Smooth muscle cell (in vitro differentiated cells): ENCODE measurements around the gene HSH2D. TPM values are rescaled to one million over a fixed set of nuclear protein-coding genes. Genes with fewer than 3 reads are reported as not detected.
A peak's percentile ranks its signal among the peaks of the same experiment; 100 is the strongest.

Experiments used
- DNase-seq: peaks from one replicate; lab custom pipeline; 2025; ENCODE audit not compliant: unreplicated experiment; lab: John Stamatoyannopoulos, UW
- H2AFZ ChIP-seq: fragments of 200-600 bp; sonication (generic); 2 replicates; pipeline ENCODE4 v1.6.0; 2016; ENCODE audit warnings: antibody characterized with exemption, low read depth, mild to moderate bottlenecking
- H3F3A ChIP-seq: fragments of 200-600 bp; sonication (generic); 2 replicates; pipeline ENCODE4 v1.6.0; 2017; ENCODE audit warnings: antibody characterized with exemption, low read depth
- H3K27ac ChIP-seq: fragments of 200-600 bp; sonication (generic); 2 replicates; pipeline ENCODE4 v1.5.1; 2016; ENCODE audit warnings: low read depth, mild to moderate bottlenecking
- H3K27me3 ChIP-seq: fragments of 200-600 bp; sonication (generic); 2 replicates; pipeline ENCODE4 v1.6.1; 2016; ENCODE audit warnings: low read depth, mild to moderate bottlenecking
- H3K36me3 ChIP-seq: fragments of 200-600 bp; sonication (generic); 2 replicates; pipeline ENCODE4 v1.5.1; 2016; ENCODE audit warnings: low read depth
- H3K4me1 ChIP-seq: fragments of 200-600 bp; sonication (generic); 2 replicates; pipeline ENCODE4 v1.5.1; 2016; ENCODE audit warnings: low read depth
- H3K4me2 ChIP-seq: fragments of 200-600 bp; sonication (generic); 2 replicates; pipeline ENCODE4 v1.6.0; 2016; ENCODE audit warnings: mild to moderate bottlenecking
- H3K4me3 ChIP-seq: fragments of 200-600 bp; sonication (generic); 2 replicates; pipeline ENCODE4 v1.5.1; 2016; ENCODE audit warnings: mild to moderate bottlenecking
- H3K79me2 ChIP-seq: fragments of 200-600 bp; sonication (generic); 2 replicates; pipeline ENCODE4 v1.6.0; 2016; ENCODE audit warnings: low read depth, mild to moderate bottlenecking
- H3K9ac ChIP-seq: fragments of 200-600 bp; sonication (generic); 2 replicates; pipeline ENCODE4 v1.6.0; 2016; ENCODE audit warnings: low read depth
- H3K9me3 ChIP-seq: fragments of 200-600 bp; sonication (generic); replicated peaks from 2 replicates; pipeline ENCODE4 v1.5.1; 2016; ENCODE audit warnings: low read depth
- H4K20me1 ChIP-seq: fragments of 200-600 bp; sonication (generic); 2 replicates; pipeline ENCODE4 v1.6.0; 2016; ENCODE audit warnings: low read depth
- CTCF ChIP-seq: fragments of 200-600 bp; sonication (generic); IDR thresholded peaks from 2 replicates; pipeline ENCODE4 v1.5.1; 2017; ENCODE audit warnings: borderline replicate concordance, mild to moderate bottlenecking, antibody characterized with exemption; ENCODE audit not compliant: insufficient read depth, poor library complexity, severe bottlenecking
- WGBS: methylation state at CpG from one replicate; pipeline ENCODE4 v1.1.7; 2016; ENCODE audit warnings: low lambda C conversion rate; 5-methylcytosine and 5-hydroxymethylcytosine counted together
- polyA plus RNA-seq: library from polyadenylated mRNA; unstranded; fragments of >200 nt; fragmentation: Nextera tagmentation; extraction: Ambion mirVana; gene quantifications from 2 replicates; pipeline ENCODE4 v1.2.1, GENCODE V29; 2016
- total RNA-seq: library from RNA; depleted of rRNA; stranded (reverse); fragments of >200 nt; gene quantifications from 2 replicates; pipeline ENCODE4 v1.2.3, GENCODE V29; 2014

HSH2D gene
- total and polyA plus RNA-seq, 2 experiments from 2014 or later: 0.17 TPM; not detected in 1

DNA sequence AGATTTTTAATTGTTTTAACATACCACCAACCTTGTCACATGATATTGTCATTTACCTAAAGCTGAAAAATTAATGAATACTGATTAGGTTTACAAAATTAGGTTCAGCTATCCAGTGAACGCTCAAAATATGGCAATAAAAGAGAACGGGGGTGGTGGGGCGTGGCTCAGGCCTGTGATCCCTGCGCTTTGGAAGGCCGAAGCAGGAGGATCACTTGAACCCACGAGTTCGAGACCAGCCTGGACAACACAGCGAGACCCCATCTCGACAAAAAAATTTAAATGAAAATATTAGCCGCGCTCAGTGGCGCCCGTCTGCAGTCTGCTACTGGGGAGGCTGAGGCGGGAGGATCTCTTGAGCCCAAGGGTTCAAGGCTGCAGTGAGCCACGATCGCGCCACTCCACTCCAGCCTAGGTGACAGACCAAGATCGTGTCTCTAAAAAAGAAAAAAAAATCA, 41.2 kb downstream of the HSH2D start:
- Histone ChIP-seq H3K9me3 (no peaks in the 10 kb centered on the region), H3K4me2 (peak overlapping the region; percentile 92), H3K27ac (no peak overlapping the region), H3K36me3 (no peaks in the 10 kb centered on the region), H3K9ac (no peak overlapping the region), H3F3A (peaks cover 6% of the 10 kb centered on the region), H3K27me3 (no peaks in the 10 kb centered on the region), H4K20me1 (peaks cover 8% of the 10 kb centered on the region), H3K4me1 (peaks cover 8% of the 10 kb centered on the region), H3K4me3 (peak overlapping the region; percentile 92), H3K79me2 (peaks cover 26% of the 10 kb centered on the region), H2AFZ (peak overlapping the region; percentile 77)
- 64% methylated on average over 18 of the region's 18 CpGs for WGBS
- TF ChIP-seq CTCF: no peak
- DNase-seq: no peak

DNA sequence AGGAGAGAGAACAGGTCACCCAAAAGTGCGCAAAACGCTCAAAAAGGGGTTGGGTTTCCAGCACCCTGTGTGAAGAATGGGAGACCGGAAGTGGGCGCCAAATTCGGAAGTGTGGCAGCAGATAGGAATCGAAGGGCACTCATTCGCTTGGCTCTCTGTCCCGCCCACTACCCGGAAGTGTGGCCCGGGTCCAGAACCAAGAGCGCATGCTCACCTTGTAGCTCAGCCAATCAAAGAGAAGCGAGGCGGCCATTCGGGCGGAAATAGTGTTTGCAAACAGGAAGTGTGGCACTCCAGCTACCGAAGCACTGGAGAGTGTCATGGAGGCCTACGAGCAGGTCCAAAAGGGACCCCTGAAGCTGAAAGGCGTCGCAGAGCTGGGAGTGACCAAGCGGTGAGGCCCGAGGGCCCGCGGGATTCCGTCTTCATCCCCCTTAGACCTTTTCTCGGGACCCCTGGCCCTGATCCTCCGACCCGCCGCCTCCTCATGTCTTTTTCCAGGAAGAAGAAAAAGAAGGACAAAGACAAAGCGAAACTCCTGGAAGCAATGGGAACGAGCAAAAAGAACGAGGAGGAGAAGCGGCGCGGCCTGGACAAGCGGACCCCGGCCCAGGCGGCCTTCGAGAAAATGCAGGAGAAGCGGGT, 41.8 kb downstream of the HSH2D start, which contains the start of gene FAM32A:
FAM32A (plus strand) TSS at position 288 of the 645 bp plus-strand sequence; CDS start at position 321, 33 bp downstream.
- Histone ChIP-seq H3K9me3 (no peaks in the 10 kb centered on the region), H3K4me2 (peak within 1 kb of the TSS; percentile 92), H3F3A (peaks cover 6% of the 10 kb centered on the region), H3K36me3 (no peaks in the 10 kb centered on the region), H3K4me3 (peak within 1 kb of the TSS; percentile 92), H4K20me1 (peaks cover 8% of the 10 kb centered on the region), H3K4me1 (peaks cover 8% of the 10 kb centered on the region), H2AFZ (peak within 1 kb of the TSS; percentile 77), H3K79me2 (peaks cover 26% of the 10 kb centered on the region), H3K9ac (peak within 1 kb of the TSS; percentile 91), H3K27ac (peak within 1 kb of the TSS; percentile 65), H3K27me3 (no peaks in the 10 kb centered on the region)
- WGBS: 3% methylated on average over 37 of the region's 39 CpGs
- DNase-seq: peak; percentile 89
- no peak for TF ChIP-seq CTCF

GRCh38 chr19:16185768-16186123, 42.3 kb downstream of the HSH2D start:
- peak; percentile 22 for DNase-seq
- H3K36me3 ChIP-seq: no peaks in the 10 kb centered on the region
- peaks cover 8% of the 10 kb centered on the region for H4K20me1 ChIP-seq
- peaks cover 6% of the 10 kb centered on the region for H3F3A ChIP-seq
- WGBS: 4% methylated on average over 16 of the region's 20 CpGs
- no peaks in the 10 kb centered on the region for H3K9me3 ChIP-seq
- peak overlapping the region; percentile 92 for H3K4me3 ChIP-seq
- peak overlapping the region; percentile 92 for H3K4me2 ChIP-seq
- peak overlapping the region; percentile 63 for H2AFZ ChIP-seq
- H3K4me1 ChIP-seq: peaks cover 8% of the 10 kb centered on the region
- H3K27me3 ChIP-seq: no peaks in the 10 kb centered on the region
- peak overlapping the region; percentile 65 for H3K27ac ChIP-seq
- peak; percentile 32 for TF ChIP-seq CTCF
- H3K9ac ChIP-seq: peak overlapping the region; percentile 91
- peaks cover 26% of the 10 kb centered on the region for H3K79me2 ChIP-seq

DNA sequence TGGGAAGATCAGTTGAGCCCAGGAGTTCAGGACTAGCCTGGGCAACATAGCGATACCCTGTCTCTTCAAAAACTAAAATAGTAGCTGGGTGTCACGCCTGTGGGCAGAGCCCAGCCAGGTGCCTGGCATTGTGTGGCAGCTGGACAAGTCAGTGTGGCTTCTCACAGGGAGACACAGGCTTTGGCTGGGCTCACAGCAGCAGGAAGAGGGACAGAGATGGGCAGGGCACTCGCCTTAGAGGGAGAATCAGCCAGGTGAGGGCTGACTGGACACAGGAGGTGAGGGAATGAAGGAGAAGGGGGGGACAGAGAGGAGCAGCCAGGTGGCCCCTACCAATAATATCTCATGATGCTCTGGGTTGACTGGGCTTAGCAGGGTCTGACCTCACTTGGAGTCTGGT, 45.0 kb downstream of the HSH2D start:
- no peaks in the 10 kb centered on the region for H3K9me3 ChIP-seq
- no peak for TF ChIP-seq CTCF
- peaks cover 8% of the 10 kb centered on the region for H4K20me1 ChIP-seq
- no peaks in the 10 kb centered on the region for H3F3A ChIP-seq
- peaks cover 26% of the 10 kb centered on the region for H3K79me2 ChIP-seq
- no peak overlapping the region for H2AFZ ChIP-seq
- H3K36me3 ChIP-seq: no peaks in the 10 kb centered on the region
- WGBS: 91% methylated on average over 3 of the region's 3 CpGs
- H3K27ac ChIP-seq: no peak overlapping the region
- H3K4me2 ChIP-seq: no peak overlapping the region
- H3K9ac ChIP-seq: no peak overlapping the region
- H3K27me3 ChIP-seq: no peaks in the 10 kb centered on the region
- no peak overlapping the region for H3K4me3 ChIP-seq
- no peak for DNase-seq
- H3K4me1 ChIP-seq: peaks cover 8% of the 10 kb centered on the region
